HG03520 (cell line): ENCODE results near the gene MFAP4.
"Not testable (repeated sequence)": the region's sequence is repeated elsewhere in the genome, so short reads cannot be mapped to it uniquely, and the experiment has no call there.

Source experiments
- ATAC-seq: cut with Tn5 transposase; IDR thresholded peaks from one replicate; pipeline ENCODE4 v1.9.1; 2021; ENCODE audit warnings: mild to moderate bottlenecking, moderate library complexity; ENCODE audit not compliant: unreplicated experiment

Gene MFAP4

GRCh38 chr17:19359151-19359550 is 27.8 kb downstream of the MFAP4 start:
- ATAC-seq, result no peak

DNA sequence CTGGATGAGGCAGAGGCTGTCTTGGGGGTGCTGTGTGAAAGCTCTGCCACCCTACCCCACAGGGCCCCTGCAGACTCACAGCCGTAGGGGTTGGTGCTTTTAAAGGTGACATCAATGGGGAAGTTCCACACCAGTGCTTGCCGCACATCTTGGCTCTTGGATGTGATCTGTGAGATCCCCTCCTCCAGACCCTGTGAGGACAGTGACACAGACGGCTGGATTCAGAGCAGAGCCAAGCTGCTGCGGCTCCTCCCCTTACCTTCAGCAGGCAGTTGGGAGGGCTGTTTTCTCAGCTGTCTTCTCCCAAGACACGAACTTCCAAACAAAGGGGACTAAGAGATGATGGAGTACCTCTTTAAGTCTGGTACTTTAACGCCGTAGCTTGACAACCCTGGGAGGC is 29.2 kb downstream of the MFAP4 start:
- no peak for ATAC-seq

DNA sequence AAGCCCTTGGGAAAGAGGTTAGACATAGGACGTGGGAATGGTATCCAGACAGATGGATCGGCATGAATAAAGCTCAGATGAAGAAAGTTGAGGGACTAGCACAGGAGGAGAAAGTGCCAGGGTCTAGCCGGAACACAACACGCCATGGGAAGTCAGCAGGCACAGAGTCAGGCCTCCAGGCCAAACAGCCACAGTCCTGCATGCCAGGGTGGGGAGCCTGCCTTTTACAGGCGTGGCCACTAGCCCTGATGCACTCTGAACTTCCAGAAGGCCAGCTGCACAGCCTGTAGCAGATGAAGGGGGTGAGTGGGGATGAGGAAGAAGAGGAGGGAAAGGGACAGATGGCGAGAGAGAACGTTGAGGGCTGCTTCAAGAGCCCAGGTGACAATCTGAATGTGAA is 29.6 kb downstream of the MFAP4 start:
- no peak for ATAC-seq

GRCh38 chr17:19354748-19355147 is 32.2 kb downstream of the MFAP4 start:
- ATAC-seq, result no peak

GRCh38 chr17:19353401-19353800 is 33.6 kb downstream of the MFAP4 start:
- ATAC-seq, result not testable (repeated sequence)

- ATAC-seq, result no peak
These were observed 38.2 kb downstream of the MFAP4 start for GRCh38 chr17:19348806-19349205.

- no peak for ATAC-seq
These were observed 38.8 kb downstream of the MFAP4 start for GRCh38 chr17:19348081-19348650.

DNA sequence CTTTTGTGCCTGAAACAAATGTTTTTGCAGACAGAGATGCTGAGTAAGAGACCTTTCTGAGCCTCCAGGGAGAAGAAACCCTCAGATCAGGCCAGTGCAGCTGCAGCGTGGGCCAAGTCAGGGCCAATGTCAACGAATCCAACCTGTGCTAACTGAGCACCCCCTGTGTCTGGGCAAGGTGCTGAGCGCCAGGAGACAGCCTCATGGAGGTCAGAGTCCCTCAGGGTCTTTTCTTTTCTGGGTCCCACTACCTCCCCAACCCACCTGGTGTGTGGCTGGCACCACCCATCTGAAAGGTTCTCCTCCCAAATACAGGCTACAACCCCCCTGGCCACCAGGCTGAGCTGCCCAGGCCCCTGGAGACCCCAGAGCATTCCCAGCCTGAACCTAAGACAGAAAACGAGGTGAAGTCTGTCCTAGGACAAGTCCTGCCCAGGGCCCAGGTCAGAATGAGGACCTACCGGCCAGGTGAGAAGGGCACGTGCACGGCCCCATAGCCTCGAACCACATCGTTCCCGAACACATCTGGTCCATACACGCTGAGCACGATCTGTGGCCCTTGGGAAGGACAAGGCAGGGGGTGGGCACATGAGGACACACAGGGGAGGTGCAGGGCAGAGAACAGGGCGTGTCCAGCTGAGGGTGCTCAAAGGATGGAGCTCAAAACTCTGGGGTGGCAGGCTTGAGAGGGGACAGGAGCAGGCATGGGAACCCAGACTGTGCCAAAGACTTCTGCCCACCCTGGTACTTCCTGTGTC is 39.5 kb downstream of the MFAP4 start:
- ATAC-seq, result no peak

DNA sequence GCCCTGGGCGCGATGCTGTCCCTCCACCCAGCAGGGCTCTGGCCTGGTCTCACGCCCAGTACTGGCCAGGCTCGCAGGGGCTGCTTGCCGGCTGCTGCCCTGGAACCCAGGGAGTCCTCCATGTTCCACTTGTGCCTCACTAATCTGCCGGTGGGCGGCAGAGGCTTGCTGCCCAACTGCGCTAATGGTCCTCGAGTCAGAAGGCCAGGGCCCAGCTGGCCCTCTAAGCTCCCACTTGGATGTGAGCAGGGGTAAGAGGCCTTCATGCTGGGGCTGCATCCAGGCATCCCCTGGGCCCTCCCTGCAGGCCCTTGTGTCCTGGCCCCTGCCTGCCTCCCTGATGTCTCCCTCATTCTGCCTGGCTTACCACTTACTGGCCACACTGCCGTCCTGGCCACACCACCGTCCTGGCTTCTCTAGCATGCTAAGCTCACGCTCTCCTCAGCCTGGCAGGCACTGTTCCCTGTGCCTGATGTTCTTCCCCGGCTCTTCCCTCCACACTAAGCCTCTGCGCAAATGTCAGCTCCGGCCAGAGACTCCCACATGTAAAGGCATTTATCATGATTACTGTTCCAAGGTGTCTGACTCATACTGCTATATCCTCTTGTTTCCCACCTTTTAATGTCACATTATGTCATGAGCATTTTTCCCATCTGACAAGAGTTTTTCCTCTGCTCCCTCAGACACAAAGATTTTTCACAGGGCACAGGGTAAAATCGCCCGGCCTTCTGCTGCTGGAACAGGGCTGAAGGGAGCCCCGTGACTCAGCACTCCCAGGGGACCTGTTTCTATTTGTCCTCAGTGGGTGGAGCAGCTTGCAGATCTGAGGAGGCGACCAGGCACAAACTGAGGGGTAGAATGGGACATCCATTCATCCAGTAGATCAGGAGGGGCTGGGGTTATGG is 40.4 kb downstream of the MFAP4 start:
- no peak for ATAC-seq

DNA sequence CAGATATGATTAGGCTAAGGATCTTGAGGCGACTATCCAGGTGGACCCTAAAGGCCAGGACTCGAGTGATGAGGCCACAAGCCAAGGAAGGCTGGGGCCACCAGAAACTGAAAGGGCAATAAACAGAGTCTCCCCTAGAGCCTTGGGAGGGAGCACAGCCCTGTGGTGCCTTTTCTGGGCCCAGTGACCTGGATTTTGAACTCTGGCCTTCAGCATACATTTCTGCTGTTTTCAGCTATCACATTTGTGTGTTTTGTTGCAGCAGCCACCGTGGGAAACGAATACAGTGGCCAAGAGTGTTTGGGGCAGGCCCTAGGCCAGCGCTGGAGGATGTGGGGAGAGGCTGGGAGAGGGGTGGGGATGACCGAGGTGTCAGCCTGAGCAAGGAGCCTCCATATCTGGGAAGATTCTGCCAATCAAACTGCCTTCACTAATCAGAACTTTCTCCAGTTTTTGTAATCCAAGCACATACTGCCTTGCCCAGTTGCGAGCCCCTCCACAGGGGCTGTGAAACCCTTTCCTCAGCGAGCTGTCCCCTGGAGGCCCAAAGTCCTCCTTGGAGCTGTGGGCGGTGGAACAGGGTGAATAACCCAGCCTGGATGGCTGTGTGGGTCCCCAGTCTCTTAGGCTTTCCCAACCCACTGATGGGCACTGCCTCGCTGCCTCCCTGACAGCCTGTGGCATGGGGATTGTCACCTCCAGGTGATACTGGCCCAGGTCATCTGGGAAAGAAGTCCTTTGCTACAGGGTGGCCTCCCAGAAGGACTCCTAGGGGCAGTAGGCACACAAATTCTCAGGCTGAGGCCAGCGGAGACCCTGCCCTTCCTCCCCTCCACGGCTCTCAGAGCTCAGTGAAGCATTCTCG is 41.3 kb downstream of the MFAP4 start:
- no peak for ATAC-seq

- no peak for ATAC-seq
These were observed 41.9 kb downstream of the MFAP4 start for GRCh38 chr17:19345067-19345460.

DNA sequence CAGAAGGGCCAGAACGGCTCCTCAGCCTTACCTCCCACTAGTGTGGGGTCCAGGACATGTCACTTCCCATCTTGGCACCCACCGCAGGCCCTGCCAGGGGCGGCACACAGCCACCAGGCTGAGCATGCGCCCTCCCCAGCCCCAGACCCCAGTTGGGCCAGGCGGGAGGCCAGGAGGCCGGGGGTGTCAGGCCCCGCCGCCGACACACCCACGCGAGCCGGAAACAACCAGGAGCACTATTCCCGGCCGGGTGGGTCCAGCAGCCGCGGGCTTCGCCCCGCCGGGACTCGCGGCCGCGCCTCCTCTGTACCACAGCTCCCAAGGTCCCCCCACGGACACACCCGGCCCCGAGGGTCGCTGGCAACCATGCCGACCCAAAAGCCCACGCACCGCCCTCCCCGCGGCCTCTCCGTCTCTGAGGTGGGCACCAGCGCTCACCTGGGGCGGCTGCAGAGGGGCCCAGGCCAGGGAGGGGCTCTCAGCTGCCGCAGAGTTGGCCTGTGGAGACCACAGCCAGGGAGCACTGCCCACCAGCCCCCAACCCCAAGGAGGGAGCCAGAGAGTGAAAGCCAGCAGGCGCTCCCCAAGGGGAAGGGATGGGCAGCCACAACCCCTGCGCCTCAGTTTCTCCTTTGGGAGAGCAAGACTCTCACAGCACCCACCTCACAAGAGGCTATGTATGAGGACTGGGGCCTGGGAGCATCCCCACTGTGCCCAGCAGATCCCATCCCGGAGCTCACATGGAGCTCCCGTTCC is 42.5 kb downstream of the MFAP4 start:
- no peak for ATAC-seq

GRCh38 chr17:19343671-19344151 is 43.3 kb downstream of the MFAP4 start:
- no peak for ATAC-seq

DNA sequence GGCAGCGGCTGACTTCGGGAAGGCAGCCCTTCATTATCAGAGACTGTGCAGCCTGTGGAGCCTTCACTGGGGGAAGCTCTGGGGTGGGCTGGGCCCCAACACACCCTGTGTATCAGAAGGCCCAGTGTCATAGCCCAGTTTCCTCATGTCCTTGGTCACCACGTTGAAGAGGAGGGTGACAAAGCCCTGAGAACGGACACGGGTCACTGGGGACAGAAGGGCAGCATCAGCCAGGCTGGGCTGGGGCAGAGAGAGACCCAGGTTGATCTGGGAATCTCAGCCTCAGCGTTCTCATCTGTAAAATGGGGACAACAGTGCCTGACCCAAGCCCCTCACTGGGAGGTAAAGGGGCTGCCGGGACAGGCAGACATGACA is 43.7 kb downstream of the MFAP4 start:
- ATAC-seq, result no peak

DNA sequence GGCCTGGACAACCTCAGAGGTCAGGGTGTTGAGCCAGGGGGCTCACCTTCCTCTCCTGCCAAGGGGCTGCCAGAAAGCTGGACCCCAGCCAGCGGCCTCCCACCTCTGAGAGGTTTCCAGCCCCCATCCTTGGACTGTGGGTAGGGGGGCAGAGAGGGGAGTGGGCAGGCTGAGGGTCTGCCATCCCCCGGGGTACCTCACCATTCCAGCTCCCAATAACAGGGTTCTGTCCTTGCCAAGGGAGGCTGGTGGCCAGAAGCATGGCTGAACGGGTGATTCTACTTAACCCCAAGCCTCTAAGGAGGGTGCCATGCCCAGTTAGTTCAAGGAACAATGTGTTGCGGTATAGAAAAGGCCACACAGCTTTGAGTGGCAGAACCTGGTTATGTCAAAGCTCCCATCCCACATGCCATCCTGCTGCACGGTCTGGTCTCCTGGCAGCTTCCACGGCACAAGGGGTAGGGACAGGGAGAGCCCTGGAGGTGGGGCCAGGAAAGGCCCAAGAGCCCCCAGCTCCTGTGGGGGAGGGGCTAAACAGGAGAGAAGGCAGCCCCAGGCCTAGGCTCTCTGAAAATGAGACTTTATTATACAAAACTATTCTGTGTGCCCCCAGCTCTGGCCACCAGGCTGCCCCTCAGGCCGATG is 44.3 kb downstream of the MFAP4 start:
- ATAC-seq, result no peak

GRCh38 chr17:19341641-19342610 is 45.1 kb downstream of the MFAP4 start:
- ATAC-seq, result no peak

- no peak for ATAC-seq
These were observed 45.8 kb downstream of the MFAP4 start for GRCh38 chr17:19341211-19341631.

DNA sequence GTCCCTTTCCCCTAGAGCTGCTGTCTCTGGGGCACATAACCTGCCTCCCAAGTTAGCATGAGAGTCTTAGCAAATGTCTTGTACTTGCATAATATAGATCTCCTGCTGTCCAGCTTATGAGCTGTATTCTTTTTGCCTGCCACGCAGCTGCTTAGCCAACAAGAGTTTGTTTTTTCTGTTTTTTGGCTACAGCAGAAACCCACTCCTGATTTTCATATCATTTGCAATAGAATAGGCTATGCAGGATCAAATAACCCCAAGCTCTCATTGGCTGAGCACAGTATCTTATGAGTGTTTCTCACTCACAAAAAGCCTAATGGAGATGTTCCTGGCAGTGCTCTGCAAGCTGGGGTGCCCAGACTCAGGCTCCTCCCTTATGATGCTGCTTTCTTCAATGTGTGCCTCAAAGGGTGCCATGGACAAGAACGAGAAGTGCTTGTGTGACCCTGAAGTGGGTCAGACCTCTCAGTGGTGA is 47.6 kb downstream of the MFAP4 start:
- no peak for ATAC-seq
